Smooth muscle cell (in vitro differentiated cells): Measurements from ENCODE around the gene NDUFAF8. TPM values are rescaled to one million over a fixed set of nuclear protein-coding genes. Genes with fewer than 3 reads are reported as not detected.

ENCODE experiments used
- DNase-seq: peaks from one replicate; lab custom pipeline; 2025; ENCODE audit not compliant: unreplicated experiment; lab: John Stamatoyannopoulos, UW
- H2AFZ ChIP-seq: fragments of 200-600 bp; sonication (generic); 2 replicates; pipeline ENCODE4 v1.6.0; 2016; ENCODE audit warnings: antibody characterized with exemption, low read depth, mild to moderate bottlenecking
- H3F3A ChIP-seq: fragments of 200-600 bp; sonication (generic); 2 replicates; pipeline ENCODE4 v1.6.0; 2017; ENCODE audit warnings: antibody characterized with exemption, low read depth
- H3K27ac ChIP-seq: fragments of 200-600 bp; sonication (generic); 2 replicates; pipeline ENCODE4 v1.5.1; 2016; ENCODE audit warnings: low read depth, mild to moderate bottlenecking
- H3K27me3 ChIP-seq: fragments of 200-600 bp; sonication (generic); 2 replicates; pipeline ENCODE4 v1.6.1; 2016; ENCODE audit warnings: low read depth, mild to moderate bottlenecking
- H3K36me3 ChIP-seq: fragments of 200-600 bp; sonication (generic); 2 replicates; pipeline ENCODE4 v1.5.1; 2016; ENCODE audit warnings: low read depth
- H3K4me1 ChIP-seq: fragments of 200-600 bp; sonication (generic); 2 replicates; pipeline ENCODE4 v1.5.1; 2016; ENCODE audit warnings: low read depth
- H3K4me2 ChIP-seq: fragments of 200-600 bp; sonication (generic); 2 replicates; pipeline ENCODE4 v1.6.0; 2016; ENCODE audit warnings: mild to moderate bottlenecking
- H3K4me3 ChIP-seq: fragments of 200-600 bp; sonication (generic); 2 replicates; pipeline ENCODE4 v1.5.1; 2016; ENCODE audit warnings: mild to moderate bottlenecking
- H3K79me2 ChIP-seq: fragments of 200-600 bp; sonication (generic); 2 replicates; pipeline ENCODE4 v1.6.0; 2016; ENCODE audit warnings: low read depth, mild to moderate bottlenecking
- H3K9ac ChIP-seq: fragments of 200-600 bp; sonication (generic); 2 replicates; pipeline ENCODE4 v1.6.0; 2016; ENCODE audit warnings: low read depth
- H3K9me3 ChIP-seq: fragments of 200-600 bp; sonication (generic); replicated peaks from 2 replicates; pipeline ENCODE4 v1.5.1; 2016; ENCODE audit warnings: low read depth
- H4K20me1 ChIP-seq: fragments of 200-600 bp; sonication (generic); 2 replicates; pipeline ENCODE4 v1.6.0; 2016; ENCODE audit warnings: low read depth
- CTCF ChIP-seq: fragments of 200-600 bp; sonication (generic); IDR thresholded peaks from 2 replicates; pipeline ENCODE4 v1.5.1; 2017; ENCODE audit warnings: borderline replicate concordance, mild to moderate bottlenecking, antibody characterized with exemption; ENCODE audit not compliant: insufficient read depth, poor library complexity, severe bottlenecking
- WGBS: methylation state at CpG from one replicate; pipeline ENCODE4 v1.1.7; 2016; ENCODE audit warnings: low lambda C conversion rate; 5-methylcytosine and 5-hydroxymethylcytosine counted together
- polyA plus RNA-seq: library from polyadenylated mRNA; unstranded; fragments of >200 nt; fragmentation: Nextera tagmentation; extraction: Ambion mirVana; gene quantifications from 2 replicates; pipeline ENCODE4 v1.2.1, GENCODE V29; 2016
- total RNA-seq: library from RNA; depleted of rRNA; stranded (reverse); fragments of >200 nt; gene quantifications from 2 replicates; pipeline ENCODE4 v1.2.3, GENCODE V29; 2014

The NDUFAF8 gene
- total and polyA plus RNA-seq, 2 experiments from 2014 or later, result 60.6 to 111 TPM

- Histone ChIP-seq H3K4me1 (no peaks in the 10 kb centered on the region), H3K4me3 (no peak overlapping the region), H3F3A (no peaks in the 10 kb centered on the region), H2AFZ (no peak overlapping the region), H4K20me1 (peaks cover 23% of the 10 kb centered on the region), H3K27me3 (no peaks in the 10 kb centered on the region), H3K27ac (no peak overlapping the region), H3K36me3 (no peaks in the 10 kb centered on the region), H3K9me3 (no peaks in the 10 kb centered on the region), H3K4me2 (no peak overlapping the region), H3K79me2 (no peaks in the 10 kb centered on the region), H3K9ac (no peak overlapping the region)
- 72% methylated on average over 19 of the region's 19 CpGs for WGBS
- TF ChIP-seq CTCF, result peak; percentile 71
- no peak for DNase-seq
Observed at GRCh38 chr17:81253358-81254131, 14.4 kb downstream of the NDUFAF8 start.

- H3K36me3 ChIP-seq, result no peaks in the 10 kb centered on the region
- no peak overlapping the region for H2AFZ ChIP-seq
- peaks cover 23% of the 10 kb centered on the region for H4K20me1 ChIP-seq
- no peak overlapping the region for H3K9ac ChIP-seq
- no peaks in the 10 kb centered on the region for H3K9me3 ChIP-seq
- no peak overlapping the region for H3K4me3 ChIP-seq
- no peaks in the 10 kb centered on the region for H3K27me3 ChIP-seq
- peak; percentile 22 for TF ChIP-seq CTCF
- H3K4me1 ChIP-seq, result no peaks in the 10 kb centered on the region
- H3F3A ChIP-seq, result no peaks in the 10 kb centered on the region
- no peaks in the 10 kb centered on the region for H3K79me2 ChIP-seq
- DNase-seq, result peak; percentile 15
- no peak overlapping the region for H3K27ac ChIP-seq
- H3K4me2 ChIP-seq, result peak overlapping the region; percentile 9
- WGBS, result 62% methylated on average over 35 of the region's 35 CpGs
Observed at GRCh38 chr17:81254955-81255717, 16.0 kb downstream of the NDUFAF8 start.

GRCh38 chr17:81256616-81257015, 17.5 kb downstream of the NDUFAF8 start:
- Histone ChIP-seq H3F3A (no peaks in the 10 kb centered on the region), H3K9ac (no peak overlapping the region), H3K27me3 (no peaks in the 10 kb centered on the region), H3K4me2 (no peak overlapping the region), H4K20me1 (peaks cover 23% of the 10 kb centered on the region), H3K27ac (peak overlapping the region; percentile 37), H3K9me3 (no peaks in the 10 kb centered on the region), H3K4me1 (no peaks in the 10 kb centered on the region), H2AFZ (no peak overlapping the region), H3K36me3 (no peaks in the 10 kb centered on the region), H3K79me2 (no peaks in the 10 kb centered on the region), H3K4me3 (no peak overlapping the region)
- TF ChIP-seq CTCF, result no peak
- no peak for DNase-seq
- 78% methylated on average over 12 of the region's 12 CpGs for WGBS
